ENCODE data around the gene CREG1. TPM values are rescaled to one million over a fixed set of nuclear protein-coding genes. Genes with fewer than 3 reads are reported as not detected.

CREG1 gene
- total RNA-seq, 1 experiment from 2014 or later, result 91.5 TPM

DNA sequence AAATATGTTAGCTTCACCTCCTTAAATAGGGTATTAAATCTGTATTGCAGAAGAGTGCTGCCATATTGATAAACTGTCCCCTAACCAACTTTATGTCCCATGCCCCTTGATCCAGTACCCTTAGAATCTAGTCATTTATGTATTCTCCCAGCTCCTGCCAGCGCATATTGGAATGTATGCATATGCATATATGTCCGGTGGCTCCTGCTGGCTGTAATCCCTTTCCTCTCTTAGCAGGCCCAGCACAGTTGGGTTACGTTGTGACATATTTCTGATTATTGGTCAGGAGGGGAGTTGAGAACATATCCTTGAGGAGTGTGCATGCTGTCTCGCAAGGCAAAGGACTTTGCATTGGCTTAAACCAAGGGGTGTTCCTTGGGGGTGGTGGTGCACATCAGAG is 29.2 kb upstream of the CREG1 start:
- H3K4me1 ChIP-seq, result no peaks in the 10 kb centered on the region
- TF ChIP-seq, protein P1, sequence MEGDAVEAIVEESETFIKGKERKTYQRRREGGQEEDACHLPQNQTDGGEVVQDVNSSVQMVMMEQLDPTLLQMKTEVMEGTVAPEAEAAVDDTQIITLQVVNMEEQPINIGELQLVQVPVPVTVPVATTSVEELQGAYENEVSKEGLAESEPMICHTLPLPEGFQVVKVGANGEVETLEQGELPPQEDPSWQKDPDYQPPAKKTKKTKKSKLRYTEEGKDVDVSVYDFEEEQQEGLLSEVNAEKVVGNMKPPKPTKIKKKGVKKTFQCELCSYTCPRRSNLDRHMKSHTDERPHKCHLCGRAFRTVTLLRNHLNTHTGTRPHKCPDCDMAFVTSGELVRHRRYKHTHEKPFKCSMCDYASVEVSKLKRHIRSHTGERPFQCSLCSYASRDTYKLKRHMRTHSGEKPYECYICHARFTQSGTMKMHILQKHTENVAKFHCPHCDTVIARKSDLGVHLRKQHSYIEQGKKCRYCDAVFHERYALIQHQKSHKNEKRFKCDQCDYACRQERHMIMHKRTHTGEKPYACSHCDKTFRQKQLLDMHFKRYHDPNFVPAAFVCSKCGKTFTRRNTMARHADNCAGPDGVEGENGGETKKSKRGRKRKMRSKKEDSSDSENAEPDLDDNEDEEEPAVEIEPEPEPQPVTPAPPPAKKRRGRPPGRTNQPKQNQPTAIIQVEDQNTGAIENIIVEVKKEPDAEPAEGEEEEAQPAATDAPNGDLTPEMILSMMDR (IDR thresholded peaks at IDR 0.05; ENCODE audit: insufficient read depth in 1 of 2, low read depth in 1 of 2, low read length in 1 of 2, severe bottlenecking in 1 of 2, unreplicated experiment in 1 of 2), result no peak
- H3K27ac Mint-ChIP-seq (ENCODE audit: unreplicated experiment), result no peak overlapping the region
- H3K27me3 Mint-ChIP-seq (ENCODE audit: insufficient read depth, unreplicated experiment), result peaks cover 3% of the 10 kb centered on the region
- H3K9me3 Mint-ChIP-seq (ENCODE audit: unreplicated experiment), result no peaks in the 10 kb centered on the region
- POLR2A ChIA-PET, result no interaction called here
- no peaks in the 10 kb centered on the region for H3K4me1 Mint-ChIP-seq (ENCODE audit: low read depth, unreplicated experiment)
- intact Hi-C loops (cut with micrococcal nuclease; ENCODE audit: unreplicated experiment), result no loop called here
- no peaks in the 10 kb centered on the region for H3K27me3 ChIP-seq (replicated peaks; ENCODE audit: control insufficient read depth, insufficient read depth, low read length)
- CTCF ChIA-PET, result no interaction called here
- H3K36me3 Mint-ChIP-seq (ENCODE audit: insufficient read depth, unreplicated experiment), result no peaks in the 10 kb centered on the region
- no peaks in the 10 kb centered on the region for H3K36me3 ChIP-seq (ENCODE audit: control insufficient read depth, insufficient read depth, low read length)
- H3K4me3 Mint-ChIP-seq (ENCODE audit: unreplicated experiment), result no peak overlapping the region
- no peak overlapping the region for H3K4me3 ChIP-seq (ENCODE audit: low read depth, low read length)
- DNase-seq, result no peak
- no peaks in the 10 kb centered on the region for H3K9me3 ChIP-seq
- BruUV-seq (replicated peaks), result no TSS peak

DNA sequence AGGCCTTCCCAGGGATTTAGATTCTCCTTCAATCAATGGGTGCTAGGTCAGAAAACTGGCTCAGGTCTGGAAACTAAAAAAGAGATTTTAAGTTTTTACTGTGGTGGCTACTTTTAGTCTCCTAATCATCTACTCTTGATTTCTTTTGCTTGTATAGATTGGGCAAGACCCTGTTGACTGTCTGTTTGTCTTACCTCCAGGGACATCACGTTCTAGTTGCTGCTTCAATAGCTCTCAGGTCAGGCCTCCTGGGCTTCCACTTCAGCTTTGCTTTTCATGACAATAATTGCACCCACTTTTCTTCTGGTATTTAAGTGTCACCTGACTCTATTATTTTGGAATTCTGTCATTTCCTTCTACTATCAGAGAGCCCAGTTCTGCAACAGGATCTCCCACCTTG is 28.5 kb upstream of the CREG1 start:
- TF ChIP-seq, protein P1 (IDR thresholded peaks at IDR 0.05; ENCODE audit: insufficient read depth in 1 of 2, low read depth in 1 of 2, low read length in 1 of 2, severe bottlenecking in 1 of 2, unreplicated experiment in 1 of 2), result no peak
- no peaks in the 10 kb centered on the region for H3K36me3 ChIP-seq (ENCODE audit: control insufficient read depth, insufficient read depth, low read length)

DNA sequence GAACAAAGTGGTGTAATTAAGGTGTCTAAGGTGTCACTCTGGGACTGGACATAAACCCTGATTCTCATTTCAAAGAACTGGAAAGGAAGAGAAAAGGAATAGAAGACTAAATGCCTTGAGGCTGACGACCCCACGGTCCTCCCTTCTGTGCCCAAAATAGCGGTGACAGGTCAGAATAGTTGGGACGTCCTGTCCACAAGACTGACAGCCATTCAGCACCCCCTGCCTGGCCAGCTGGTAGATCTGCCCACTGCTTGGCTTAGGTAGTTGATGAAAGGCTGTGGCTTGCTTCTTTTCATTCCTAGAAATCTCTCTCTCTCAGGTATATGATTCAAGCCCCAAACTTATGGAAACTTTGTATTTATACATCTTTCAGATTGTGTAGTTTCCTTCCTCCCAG is 26.4 kb upstream of the CREG1 start:
- Histone ChIP-seq H3K4me1 (no peaks in the 10 kb centered on the region), H3K36me3 (ENCODE audit: control insufficient read depth, insufficient read depth, low read length) (no peaks in the 10 kb centered on the region), H3K27me3 (replicated peaks; ENCODE audit: control insufficient read depth, insufficient read depth, low read length) (no peaks in the 10 kb centered on the region), H3K4me3 (ENCODE audit: low read depth, low read length) (no peak overlapping the region), H3K9me3 (no peaks in the 10 kb centered on the region)
- ChIA-PET CTCF (no interaction called here), POLR2A (no interaction called here)
- Mint-ChIP-seq H3K36me3 (ENCODE audit: insufficient read depth, unreplicated experiment) (no peaks in the 10 kb centered on the region), H3K27me3 (ENCODE audit: insufficient read depth, unreplicated experiment) (peaks cover 9% of the 10 kb centered on the region), H3K4me1 (ENCODE audit: low read depth, unreplicated experiment) (no peaks in the 10 kb centered on the region), H3K9me3 (ENCODE audit: unreplicated experiment) (no peaks in the 10 kb centered on the region), H3K4me3 (ENCODE audit: unreplicated experiment) (no peak overlapping the region), H3K27ac (ENCODE audit: unreplicated experiment) (no peak overlapping the region)
- DNase-seq, result no peak
- intact Hi-C loops (cut with micrococcal nuclease; ENCODE audit: unreplicated experiment), result no loop called here
- TF ChIP-seq, protein P1 (IDR thresholded peaks at IDR 0.05; ENCODE audit: insufficient read depth in 1 of 2, low read depth in 1 of 2, low read length in 1 of 2, severe bottlenecking in 1 of 2, unreplicated experiment in 1 of 2), result no peak
- BruUV-seq (replicated peaks), result no TSS peak

More for the DNA sequence above, 28.5 kb upstream of the CREG1 start:
- no peak overlapping the region for H3K4me3 ChIP-seq (ENCODE audit: low read depth, low read length)
- ChIA-PET POLR2A (no interaction called here), CTCF (no interaction called here)
- Mint-ChIP-seq H3K9me3 (ENCODE audit: unreplicated experiment) (no peaks in the 10 kb centered on the region), H3K36me3 (ENCODE audit: insufficient read depth, unreplicated experiment) (no peaks in the 10 kb centered on the region), H3K4me3 (ENCODE audit: unreplicated experiment) (no peak overlapping the region), H3K27ac (ENCODE audit: unreplicated experiment) (no peak overlapping the region), H3K4me1 (ENCODE audit: low read depth, unreplicated experiment) (no peaks in the 10 kb centered on the region), H3K27me3 (ENCODE audit: insufficient read depth, unreplicated experiment) (peaks cover 3% of the 10 kb centered on the region)
- intact Hi-C loops (cut with micrococcal nuclease; ENCODE audit: unreplicated experiment), result no loop called here
- H3K4me1 ChIP-seq, result no peaks in the 10 kb centered on the region
- no peaks in the 10 kb centered on the region for H3K27me3 ChIP-seq (replicated peaks; ENCODE audit: control insufficient read depth, insufficient read depth, low read length)
- no peaks in the 10 kb centered on the region for H3K9me3 ChIP-seq
- no peak for DNase-seq
- no TSS peak for BruUV-seq (replicated peaks)
